Measurements from ENCODE around the gene STARD10.
A peak's percentile ranks its signal among the peaks of the same experiment; 100 is the strongest.
"Not testable (repeated sequence)": the region's sequence is repeated elsewhere in the genome, so short reads cannot be mapped to it uniquely, and the experiment has no call there.

STARD10 gene

DNA sequence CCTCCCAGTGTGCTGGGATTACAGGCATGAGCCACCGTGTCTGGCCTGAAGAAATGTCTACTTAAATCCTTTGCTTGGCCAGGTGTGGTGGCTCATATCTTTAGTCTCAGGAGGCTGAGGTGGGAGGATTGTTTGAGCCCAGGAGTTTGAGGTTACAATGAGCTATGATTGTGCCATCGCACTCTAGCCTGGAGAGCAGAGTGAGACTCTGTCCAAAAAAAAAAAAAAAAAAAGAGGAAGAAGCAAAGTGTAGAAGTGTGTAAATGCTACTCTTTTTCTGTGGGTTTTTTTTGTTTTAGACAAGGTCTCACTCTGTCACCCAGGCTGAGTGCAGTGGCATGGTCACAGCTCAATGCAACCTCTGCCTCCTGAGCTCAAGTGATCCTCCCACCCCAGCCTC, 13.9 kb upstream of the STARD10 start:
- no peak for DNase-seq (ENCODE audit: low read depth)

DNA sequence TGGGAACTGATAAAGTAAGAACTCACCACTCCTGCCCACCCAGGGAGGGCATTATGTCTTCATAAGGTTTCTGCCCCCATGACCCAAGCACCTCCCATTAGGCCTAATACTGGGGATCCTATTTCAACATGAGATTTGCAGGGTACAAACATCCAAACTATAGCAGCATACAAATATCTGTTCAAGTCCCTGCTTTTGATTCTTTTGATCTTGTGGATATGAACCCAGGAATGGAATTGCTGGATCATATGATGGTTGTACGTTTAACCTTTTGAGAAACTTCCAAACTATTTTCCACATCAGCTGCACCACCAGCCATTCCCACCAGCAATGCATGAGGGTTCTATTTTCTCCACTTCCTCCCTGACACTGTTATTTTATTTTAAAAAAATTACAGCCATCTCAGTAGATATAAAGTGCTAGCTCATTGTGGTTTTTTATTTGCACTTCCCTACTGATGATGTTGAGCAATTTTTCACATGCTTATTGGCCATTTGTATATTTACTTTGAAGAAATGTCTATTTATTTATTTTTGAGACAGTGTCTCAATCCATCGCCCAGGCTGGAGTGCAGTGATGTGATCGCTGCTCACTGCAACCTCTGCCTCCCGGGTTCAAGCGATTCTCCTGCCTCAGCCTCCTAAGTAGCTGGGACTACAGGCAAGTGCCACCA, 13.3 kb upstream of the STARD10 start:
- no peak for DNase-seq (ENCODE audit: low read depth)

DNA sequence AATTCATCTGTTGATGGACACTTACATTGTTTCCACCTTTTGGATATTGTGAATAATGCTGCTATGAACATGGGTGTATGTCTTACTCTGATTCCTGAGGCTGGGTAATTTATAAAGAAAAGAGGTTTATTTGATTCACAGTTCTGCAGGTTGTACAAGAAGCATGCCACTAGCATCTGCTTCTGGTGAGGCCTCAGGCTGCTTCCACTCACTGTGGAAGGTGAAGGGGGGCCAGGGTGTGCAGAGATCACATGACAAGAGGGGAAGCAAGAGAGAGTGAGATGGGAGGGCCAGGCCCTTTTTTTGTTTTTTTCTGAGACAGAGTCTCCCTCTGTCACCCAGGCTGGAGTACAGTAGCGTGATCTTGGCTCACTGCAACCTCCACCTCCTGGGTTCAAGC, 12.5 kb upstream of the STARD10 start:
- DNase-seq (ENCODE audit: low read depth): not testable (repeated sequence)

DNA sequence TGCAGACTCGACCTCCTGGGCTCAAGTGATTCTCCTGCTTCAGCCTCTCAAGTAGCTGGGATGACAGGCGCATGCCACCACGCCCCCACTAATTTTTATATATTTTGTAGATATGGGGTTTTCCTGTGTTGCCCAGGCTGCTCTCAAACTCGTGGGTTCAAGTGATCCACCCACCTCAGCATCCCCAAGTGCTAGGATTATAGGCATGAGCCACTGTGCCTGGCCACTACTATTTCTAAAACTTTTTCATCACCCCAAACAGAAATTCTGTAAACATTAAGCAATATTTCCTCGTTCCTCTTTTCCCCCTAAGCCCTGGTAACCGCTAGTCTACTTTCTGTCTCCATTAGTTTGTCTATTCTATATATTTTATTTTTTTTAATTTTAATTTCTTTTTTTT, 11.4 kb upstream of the STARD10 start:
- DNase-seq (ENCODE audit: low read depth): no peak

DNA sequence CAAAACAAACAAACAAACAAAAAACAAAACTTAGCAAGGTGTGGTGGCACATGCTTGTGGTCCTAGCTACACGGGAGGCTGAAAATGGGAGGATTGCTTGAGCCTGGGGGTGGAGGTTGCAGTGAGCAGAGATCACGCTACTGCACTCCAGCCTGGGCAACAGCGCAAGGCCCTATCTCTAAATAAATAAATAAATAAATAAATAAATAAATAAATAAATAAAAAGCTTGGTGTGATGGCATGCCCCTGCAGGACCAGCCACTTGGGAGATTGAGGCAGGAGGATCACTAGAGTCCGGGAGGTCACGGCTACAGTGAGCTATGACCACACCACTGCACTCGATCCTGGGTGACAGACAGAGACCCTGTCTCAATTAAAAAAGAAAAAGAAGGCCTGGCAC, 9.0 kb upstream of the STARD10 start:
- no peak for DNase-seq (ENCODE audit: low read depth)

DNA sequence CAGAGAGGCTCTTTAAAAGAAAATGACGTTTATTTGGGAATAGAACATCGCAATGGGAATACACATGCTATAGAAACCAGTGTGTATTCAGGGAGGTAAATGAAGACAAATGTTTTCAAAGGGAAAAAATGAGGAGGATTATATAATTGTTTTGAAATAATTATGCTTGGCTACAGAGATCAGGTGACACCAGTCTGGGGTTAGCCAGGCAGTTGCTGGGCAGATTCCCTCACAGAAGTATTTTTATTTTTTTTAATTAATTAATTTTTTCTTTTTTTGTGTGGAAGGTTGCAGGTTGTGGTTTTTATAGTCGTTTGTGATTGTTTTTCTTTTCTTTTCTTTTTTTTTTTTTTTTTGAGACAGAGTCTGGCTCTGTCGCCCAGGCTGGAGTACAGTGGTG, 5.6 kb upstream of the STARD10 start:
- DNase-seq (ENCODE audit: low read depth): no peak

DNA sequence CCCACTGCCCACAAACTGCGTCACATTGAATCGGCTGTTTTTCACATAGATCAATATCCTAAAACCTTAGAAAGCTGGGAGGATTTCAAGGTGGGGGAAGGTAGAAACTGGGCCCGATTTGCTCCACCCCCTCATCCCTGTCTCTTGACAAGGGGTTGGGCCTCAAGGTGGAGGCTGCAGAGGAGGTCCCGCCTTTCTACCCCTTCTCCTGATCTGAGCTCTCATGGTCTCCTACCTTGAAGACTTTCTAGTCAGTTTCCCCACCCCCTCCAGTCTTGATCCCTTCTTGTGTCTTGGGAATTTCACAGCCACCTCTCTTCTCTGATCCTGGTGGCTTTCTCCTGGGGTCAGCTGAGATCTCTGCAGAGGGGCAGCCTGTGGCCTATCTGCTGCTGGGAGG, 4.5 kb upstream of the STARD10 start:
- DNase-seq (ENCODE audit: low read depth): no peak

DNA sequence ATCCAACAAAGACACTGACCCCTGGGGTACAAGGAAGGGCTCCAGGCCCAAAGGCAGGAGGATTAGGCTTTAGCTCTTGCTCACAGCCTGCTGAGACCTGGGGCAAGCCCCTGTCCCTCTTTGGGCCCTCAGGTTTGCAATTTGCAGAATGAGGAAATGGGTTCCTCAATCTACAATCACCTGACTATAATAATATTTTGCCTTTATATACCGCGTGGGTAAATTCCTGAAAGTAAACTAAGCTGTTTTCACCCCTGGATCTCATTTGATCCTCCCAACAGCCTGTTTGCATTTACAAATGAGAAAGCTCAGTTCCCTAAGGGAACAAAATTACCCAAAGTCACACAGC, 797 bp downstream of the STARD10 start:
- DNase-seq (ENCODE audit: low read depth): no peak

DNA sequence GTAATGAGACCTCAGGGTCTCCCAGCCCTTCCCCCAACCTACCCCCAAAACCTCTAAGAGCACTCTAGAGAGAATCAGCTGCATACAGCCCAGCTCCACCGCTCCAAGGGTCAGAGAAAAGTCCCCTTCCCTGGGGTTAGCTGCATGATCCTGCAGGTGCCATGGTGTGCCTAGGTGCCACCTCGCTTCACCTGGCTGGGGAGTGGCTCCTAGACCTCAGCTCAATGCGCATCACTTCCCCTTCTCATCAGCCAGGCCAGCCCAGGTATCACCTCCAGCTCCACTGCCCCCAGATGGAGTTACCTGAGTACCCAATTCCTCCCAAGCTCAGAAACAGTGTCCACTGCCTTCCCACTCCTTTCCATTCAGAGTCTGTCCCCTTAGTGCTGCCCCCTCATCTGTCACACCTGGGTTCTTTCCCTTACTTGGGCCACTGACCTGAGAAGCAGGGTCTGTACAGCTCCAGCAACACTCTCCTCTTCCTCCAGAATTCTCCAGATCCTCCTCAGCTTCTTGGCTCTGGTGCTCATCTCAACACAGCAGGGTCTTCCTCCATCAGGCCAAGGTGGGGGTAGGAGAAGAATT, 1.3 kb downstream of the STARD10 start:
- DNase-seq (ENCODE audit: low read depth): no peak

DNA sequence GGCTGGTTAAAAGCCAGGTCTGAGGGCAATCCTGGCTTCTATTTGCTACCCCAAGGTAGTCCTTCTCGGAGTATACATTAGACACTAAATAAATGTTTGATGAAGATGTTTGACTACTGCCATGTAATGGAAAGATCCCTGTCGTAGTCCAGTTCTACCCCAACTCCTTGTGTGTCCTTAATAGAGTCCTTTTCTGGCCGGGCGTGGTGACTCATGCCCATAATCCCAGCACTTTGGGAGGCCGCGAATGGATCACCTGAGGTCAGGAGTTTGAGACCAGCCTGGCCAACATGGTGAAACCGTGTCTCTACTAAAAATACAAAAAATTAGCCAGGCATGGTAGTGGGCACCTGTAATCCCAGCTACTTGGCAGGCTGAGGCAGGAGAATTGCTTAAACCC, 2.6 kb downstream of the STARD10 start:
- DNase-seq (ENCODE audit: low read depth): not testable (repeated sequence)

DNA sequence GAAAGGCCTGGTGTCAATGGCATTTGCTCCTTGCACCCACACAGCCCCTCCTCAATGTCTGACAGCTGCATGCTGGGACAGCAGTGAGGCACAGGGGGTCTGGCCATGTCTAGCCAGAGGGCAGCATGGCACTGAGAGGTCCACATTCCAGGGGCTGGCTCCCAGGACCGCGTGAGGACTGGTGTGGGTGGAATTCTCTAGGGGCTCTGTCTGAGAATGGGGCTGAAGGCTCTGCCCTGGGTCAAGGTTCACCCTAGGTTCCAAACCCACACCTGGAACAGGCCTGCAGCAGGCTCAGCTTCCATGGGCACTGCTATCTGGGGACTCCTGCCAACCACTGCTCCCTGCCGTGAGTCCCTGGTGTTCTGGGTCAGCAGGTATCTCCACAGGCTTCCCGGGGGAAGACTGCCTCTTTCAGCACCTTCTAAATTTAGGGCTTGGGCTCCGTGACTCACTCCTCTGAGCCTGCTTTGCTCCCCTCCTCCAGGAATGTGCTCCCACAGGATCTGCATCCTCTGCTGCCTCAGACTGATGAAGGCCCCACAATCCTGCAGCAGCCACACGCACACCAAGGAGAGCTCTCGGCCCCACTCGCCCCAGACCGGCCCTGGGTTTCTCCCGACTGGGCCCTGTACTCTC, 4.2 kb downstream of the STARD10 start:
- no peak for DNase-seq (ENCODE audit: low read depth)

DNA sequence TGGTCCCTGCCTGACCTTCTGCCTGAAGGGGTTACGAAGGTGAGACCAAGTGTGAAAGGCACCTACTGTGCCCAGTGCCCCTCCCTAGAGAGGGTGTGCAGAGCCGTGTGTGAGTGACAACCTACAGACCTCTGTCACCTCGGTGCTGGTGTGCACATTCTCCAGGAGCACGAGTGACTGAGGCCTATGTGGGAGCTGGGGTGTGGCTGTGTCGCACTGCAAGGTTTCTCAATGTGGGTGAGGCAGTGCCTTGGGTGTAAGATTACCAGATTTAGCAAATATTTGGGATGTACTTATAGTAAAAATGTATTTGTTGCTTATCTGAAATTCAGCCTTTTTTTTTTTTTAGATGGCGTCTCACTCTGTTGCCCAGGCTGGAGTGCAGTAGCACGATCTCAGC, 5.6 kb downstream of the STARD10 start:
- no peak for DNase-seq (ENCODE audit: low read depth)

DNA sequence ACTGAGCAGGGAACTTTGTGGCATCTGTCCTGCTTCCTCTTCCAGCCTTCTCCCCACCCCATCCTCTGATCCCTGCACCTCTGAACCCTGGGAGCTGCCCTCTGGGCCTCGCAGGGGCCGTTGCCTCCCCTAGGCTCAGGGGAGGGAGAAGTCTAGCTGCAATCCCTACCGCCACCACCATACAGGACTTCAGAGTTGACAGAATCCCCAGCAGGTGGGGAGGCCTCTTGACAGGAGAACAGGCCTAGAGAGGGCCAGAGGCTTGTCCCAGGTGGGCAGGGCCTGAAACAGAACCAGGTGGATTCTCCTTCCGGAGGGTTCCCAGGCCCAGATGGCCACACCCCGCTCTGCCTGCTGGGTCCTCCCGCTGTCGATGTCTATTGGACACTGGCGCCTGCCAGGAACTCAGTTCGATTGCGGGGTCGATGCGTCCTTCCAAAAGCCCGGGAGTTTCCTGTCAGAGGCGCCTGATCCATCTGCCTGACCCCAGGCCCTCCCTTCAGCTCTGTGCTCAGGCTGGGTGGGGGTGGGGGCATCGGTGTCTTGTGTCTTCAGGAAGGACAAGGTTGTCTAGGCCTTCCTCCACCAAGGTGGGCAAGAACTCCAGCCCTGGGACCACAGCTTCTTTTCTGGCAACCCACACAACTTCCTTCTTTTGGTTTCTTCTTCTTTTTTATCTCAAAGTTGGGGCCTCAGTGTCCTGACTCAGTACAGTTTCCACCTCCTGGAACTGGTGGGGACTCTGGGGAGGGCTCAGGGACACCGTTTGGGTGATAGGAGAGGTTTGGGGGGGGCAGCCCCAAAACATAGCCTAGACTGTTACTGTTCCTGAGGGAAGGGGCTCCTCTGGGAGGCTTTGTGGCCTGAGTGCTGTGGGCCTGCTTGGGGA, 6.4 kb downstream of the STARD10 start:
- no peak for DNase-seq (ENCODE audit: low read depth)

DNA sequence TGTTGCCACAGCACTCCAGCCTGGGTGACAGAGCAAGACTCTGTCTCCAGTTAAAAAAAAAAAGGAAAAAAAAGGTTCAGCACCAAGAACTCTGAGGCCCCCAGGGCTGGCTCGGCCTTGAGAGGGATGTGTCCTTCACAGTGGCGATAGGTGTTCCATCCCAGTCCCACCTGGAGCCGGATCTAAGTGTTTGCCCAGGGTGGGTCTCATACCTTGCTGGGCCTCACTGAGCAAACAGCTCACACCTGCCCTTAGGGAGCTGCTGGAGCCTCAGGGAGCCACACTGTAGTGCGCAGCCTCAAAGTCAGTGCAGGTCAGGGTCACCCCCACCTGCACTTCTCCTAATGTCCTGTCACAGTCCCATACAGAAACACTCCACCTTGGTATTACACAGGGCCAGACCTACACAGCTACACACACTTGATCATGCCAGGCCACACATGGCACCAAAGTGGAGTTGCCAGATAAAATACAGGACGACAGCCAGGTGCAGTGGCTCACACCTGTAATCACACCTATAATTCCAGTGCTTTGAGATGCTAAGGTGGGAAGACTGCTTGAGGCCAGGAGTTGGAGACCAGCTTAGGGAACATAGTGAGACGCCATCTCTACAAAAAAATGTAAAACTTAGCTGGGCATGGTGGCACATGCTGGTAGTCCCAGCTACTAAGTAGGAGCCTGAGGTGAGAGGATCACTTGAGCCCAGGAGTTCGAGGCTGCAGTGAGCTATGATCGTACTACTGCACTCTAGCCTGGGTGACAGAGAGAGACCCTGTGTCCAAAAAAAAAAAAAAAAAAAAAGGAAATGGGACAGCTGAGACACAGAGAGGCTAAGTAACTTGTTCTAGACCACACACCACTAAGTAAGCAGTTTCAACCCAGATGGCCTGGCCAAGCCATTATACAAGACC, 7.3 kb downstream of the STARD10 start:
- DNase-seq (ENCODE audit: low read depth): no peak

DNA sequence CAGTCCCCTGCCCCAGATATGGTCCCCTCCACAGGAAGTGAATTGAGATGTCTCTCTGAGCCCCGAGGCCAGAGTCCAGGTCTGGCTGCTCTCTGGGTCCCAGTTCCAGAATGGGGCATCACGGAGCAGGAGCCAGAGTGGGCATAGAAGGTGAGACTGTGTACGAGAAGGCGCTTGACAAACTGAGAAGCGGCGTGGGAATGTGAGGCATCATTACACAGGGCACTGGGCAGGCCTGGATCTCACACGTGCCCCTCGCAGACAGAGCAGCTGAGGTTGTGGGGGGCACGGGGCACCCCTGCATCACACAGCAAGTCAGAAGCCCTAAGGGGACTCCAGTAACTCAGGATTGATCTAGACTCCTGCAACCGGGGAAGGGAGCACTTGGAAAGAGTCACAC, 9.2 kb downstream of the STARD10 start:
- DNase-seq (ENCODE audit: low read depth): no peak

DNA sequence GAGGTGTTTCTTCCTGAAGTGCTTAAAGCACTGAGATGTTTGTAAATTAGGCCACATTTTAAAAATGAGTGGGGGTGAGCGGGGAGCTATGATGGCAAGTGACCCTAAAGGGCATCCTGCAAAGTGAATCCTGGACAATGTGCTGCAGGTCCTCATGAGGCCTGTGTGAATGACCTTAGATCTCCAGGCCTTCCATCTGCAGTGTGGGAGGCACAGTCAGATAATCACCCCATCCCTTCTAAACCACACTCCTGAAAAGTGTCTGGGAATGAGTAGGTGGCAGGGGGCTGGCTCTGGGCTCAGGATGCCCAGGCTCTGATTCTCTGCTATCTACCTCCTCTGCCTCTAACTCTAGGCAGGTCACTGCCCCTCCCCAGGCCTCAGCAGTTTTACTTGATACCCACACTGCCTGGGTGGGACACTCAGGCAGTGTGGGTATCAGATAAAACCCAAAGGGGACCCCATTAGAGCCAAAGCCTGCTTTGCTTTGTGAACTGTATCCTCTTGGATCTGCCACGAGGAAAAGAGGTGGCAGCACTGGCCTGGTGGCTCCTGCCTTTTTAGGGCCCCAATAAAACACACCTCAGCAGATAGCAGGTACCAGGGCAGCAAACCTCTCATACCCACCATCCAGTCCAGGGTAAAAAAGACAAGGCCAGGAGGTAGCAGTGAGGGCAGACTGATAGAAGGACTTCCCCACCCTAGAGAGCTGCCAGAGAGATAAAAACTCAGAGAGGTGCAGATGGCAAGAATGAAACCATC, 10.5 kb downstream of the STARD10 start:
- no peak for DNase-seq (ENCODE audit: low read depth)

DNA sequence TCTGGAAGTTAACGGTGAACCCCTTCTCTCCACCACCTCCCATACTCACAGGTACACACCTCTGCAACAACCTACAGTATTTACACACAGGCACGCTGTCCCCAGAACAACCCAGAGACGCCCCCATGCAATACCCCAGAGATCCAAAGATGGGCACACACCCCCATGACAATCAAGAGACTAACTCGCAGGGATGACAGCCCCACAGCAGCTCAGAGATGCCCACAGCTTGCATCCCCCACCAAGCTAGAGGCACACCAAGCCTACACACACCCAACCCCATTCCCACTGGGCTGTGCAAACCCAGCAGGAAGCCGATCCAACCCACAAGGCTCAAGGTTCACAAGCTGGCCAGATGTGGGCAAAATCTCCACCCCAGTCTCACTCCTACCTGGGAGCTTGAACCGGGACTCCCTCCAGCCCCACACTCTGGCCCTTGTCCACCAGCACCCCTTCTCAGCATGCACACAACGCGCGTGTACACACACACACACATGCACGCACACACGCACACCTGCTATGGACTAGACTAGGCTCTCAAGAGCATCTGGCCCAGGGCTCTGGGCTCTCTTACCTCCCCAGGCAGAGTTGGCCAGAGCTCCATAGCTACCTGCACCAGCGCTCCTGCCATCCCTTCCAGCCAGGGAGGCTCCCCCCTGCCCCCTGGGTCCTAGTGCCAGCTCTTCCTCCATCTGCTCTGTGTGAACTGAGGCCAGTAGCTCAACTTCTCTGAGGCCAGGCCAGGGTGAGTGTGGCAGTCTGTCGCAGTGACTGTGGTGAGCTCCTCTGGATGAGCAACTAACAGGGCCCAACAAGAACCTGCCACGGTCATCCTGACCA, 11.5 kb downstream of the STARD10 start:
- DNase-seq (ENCODE audit: low read depth): no peak

DNA sequence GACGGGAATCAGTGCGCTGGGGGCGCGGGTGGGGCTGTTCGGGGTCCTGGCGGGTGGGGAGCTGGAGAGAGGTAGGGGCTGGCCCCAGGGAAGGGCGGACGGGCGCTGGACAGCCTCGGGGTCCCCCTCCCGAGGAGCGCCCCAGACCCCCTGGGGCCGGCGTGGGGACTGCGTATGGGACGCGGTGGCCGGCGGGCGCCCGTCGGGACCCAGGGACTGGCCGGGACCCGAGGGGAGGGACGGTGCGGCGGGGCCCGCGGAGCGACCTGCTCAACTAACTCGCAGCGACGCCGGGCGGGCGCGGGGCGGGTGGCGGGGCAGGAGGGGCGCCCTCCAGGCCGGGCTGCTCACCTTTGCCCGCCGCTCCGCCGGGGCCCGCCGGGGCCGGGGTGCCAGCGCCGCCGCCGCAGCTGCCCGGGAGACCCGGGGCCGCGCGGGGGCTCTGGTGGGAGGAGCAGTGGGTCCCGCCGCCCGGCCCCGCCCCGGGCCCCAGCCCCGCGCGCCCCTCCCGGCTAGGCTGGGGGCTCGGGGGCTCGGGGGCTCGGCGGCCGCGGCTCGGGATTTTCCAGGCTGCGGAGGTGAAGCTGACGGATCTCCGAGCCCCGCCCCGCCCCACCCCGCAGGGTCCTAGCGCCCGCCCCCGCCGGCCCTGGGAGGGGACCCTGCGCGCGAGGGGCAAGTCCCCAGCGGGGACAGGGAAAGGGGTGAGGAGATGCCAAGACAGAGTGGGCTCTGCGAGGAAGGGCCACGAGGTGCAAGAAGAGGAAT, 12.3 kb downstream of the STARD10 start:
- DNase-seq (ENCODE audit: low read depth): peak; percentile 53

DNA sequence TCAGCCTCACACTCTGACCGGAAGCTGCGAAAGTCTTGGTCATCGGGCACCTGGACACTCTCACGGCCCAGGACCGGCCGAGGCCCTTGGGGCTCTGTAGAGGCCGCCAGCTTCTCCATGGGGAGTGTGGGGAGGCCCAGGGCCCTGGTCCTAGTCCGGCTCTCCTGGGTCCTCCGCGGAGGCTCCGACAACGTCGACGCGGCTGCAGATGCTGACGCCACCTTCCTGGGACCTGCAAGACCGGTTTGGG, 12.9 kb downstream of the STARD10 start:
- DNase-seq (ENCODE audit: low read depth): no peak

Measured in activated T-helper 9 cell treated with anti-CD3 and anti-CD28 coated beads, Interleukin-2, amount 50 U/mL, for 16 hours (primary cell).